Adrenal gland (tissue), 5 donors: ENCODE data around the gene PRKCZ.

ENCODE experiments used
- POLR2A ChIP-seq, 2 donors: fragments of 450-650 bp; IDR thresholded peaks; one replicate each; pipeline ENCODE4 v1.6.1; 2017; ENCODE audit warnings: antibody characterized with exemption in 2 of 2, mild to moderate bottlenecking in 2 of 2, moderate library complexity in 1 of 2
- TF ChIP-seq, protein P1 (sequence below), 6 experiments: fragments of 450-650 bp in 4 of 6; fragments of 200-600 bp in 2 of 6; sonication (generic) in 1 of 6; IDR thresholded peaks; 1 replicate in 5 of 6; 2 replicates in 1 of 6; pipeline versions ENCODE4 v1.5.1 to v1.8.0; 2016 to 2021; ENCODE audit warnings: antibody characterized with exemption in 6 of 6, mild to moderate bottlenecking in 2 of 6, moderate library complexity in 1 of 6
- donor health status: DM: no; HTN: no; CAD: no.

DNA sequence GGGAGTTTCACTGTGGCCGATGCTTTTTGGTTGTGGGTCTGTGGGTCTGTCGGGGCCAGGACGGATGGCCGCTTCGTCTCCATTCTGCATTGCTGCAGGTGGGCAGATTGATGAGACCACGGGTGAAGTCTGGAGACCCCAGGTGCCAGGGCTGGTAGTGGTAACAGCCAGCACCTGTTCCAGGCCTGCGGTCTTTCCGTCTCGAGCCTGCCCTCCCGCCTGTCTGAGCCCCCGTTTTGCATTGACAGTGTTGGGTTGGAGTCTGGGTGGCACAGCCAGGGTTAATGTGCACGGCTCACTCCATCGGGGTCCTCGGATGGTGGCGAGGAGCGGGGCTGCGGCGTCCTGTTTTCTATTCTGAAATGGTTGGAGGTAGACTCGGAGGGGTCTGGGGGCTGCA is 24.2 kb downstream of the PRKCZ start:
- TF ChIP-seq, protein P1, sequence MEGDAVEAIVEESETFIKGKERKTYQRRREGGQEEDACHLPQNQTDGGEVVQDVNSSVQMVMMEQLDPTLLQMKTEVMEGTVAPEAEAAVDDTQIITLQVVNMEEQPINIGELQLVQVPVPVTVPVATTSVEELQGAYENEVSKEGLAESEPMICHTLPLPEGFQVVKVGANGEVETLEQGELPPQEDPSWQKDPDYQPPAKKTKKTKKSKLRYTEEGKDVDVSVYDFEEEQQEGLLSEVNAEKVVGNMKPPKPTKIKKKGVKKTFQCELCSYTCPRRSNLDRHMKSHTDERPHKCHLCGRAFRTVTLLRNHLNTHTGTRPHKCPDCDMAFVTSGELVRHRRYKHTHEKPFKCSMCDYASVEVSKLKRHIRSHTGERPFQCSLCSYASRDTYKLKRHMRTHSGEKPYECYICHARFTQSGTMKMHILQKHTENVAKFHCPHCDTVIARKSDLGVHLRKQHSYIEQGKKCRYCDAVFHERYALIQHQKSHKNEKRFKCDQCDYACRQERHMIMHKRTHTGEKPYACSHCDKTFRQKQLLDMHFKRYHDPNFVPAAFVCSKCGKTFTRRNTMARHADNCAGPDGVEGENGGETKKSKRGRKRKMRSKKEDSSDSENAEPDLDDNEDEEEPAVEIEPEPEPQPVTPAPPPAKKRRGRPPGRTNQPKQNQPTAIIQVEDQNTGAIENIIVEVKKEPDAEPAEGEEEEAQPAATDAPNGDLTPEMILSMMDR (IDR thresholded peaks at IDR 0.05) = no peak
- no peak for TF ChIP-seq POLR2A (IDR thresholded peaks at IDR 0.05)
